Parathyroid adenoma (tissue), 2 donors: Measurements from ENCODE around the gene VKORC1L1.
"Not testable (repeated sequence)": the region's sequence is repeated elsewhere in the genome, so short reads cannot be mapped to it uniquely, and the experiment has no call there.

Source experiments
- H2AFZ ChIP-seq: fragments of 300-600 bp; sonication (generic); one replicate; pipeline ENCODE4 v1.7.0; 2017; ENCODE audit warnings: antibody characterized with exemption, mild to moderate bottlenecking
- H3K27ac ChIP-seq: fragments of 300-600 bp; sonication (generic); one replicate; pipeline ENCODE4 v1.7.0; 2017
- H3K27me3 ChIP-seq: fragments of 300-600 bp; sonication (generic); one replicate; pipeline ENCODE4 v1.7.0; 2017; ENCODE audit warnings: low read length; ENCODE audit not compliant: control insufficient read depth, insufficient read depth
- H3K36me3 ChIP-seq: fragments of 300-600 bp; sonication (generic); one replicate; pipeline ENCODE4 v1.7.0; 2017; ENCODE audit warnings: low read length; ENCODE audit not compliant: control insufficient read depth, insufficient read depth
- H3K4me1 ChIP-seq: fragments of 300-600 bp; sonication (generic); one replicate; pipeline ENCODE4 v1.7.0; 2017; ENCODE audit warnings: control low read depth
- H3K4me2 ChIP-seq: fragments of 300-600 bp; sonication (generic); one replicate; pipeline ENCODE4 v1.7.0; 2017; ENCODE audit warnings: low read length
- H3K4me3 ChIP-seq: fragments of 300-600 bp; sonication (generic); one replicate; pipeline ENCODE4 v1.7.0; 2017; ENCODE audit warnings: low read depth, low read length
- H3K79me2 ChIP-seq: fragments of 300-600 bp; sonication (generic); one replicate; pipeline ENCODE4 v1.7.0; 2017; ENCODE audit warnings: control low read depth
- H3K9ac ChIP-seq: fragments of 300-600 bp; sonication (generic); one replicate; pipeline ENCODE4 v1.7.0; 2017; ENCODE audit warnings: mild to moderate bottlenecking
- H3K9me3 ChIP-seq: fragments of 300-600 bp; sonication (generic); one replicate; pipeline ENCODE4 v1.7.0; 2017; ENCODE audit warnings: low read length; ENCODE audit not compliant: control insufficient read depth
- donor health status: primary hyperparathyroidism.

VKORC1L1 gene

DNA sequence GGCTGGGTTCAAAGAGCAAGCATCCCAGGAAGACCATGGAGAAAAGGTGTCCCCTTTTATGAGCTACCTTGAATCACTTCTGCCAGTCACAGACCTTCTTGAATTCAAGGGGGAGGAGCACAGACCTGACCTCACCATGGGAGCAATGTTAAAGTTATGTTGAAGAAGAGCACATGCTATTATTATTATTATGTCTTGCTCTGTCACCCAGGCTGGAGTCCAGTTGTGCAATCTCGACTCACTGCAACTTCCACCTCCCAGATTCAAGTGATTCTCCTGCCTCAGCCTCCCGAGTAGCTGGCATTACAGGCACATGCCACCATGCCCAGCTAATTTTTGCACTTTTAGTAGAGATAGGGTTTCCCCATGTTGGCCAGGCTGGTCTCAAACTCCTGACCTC lies 5.2 kb upstream of the VKORC1L1 start:
- not testable (repeated sequence) for H3K4me2 ChIP-seq, H3K4me1 ChIP-seq, H2AFZ ChIP-seq, H3K9ac ChIP-seq, H3K9me3 ChIP-seq, H3K4me3 ChIP-seq, H3K27ac ChIP-seq, H3K79me2 ChIP-seq, H3K27me3 ChIP-seq, H3K36me3 ChIP-seq

DNA sequence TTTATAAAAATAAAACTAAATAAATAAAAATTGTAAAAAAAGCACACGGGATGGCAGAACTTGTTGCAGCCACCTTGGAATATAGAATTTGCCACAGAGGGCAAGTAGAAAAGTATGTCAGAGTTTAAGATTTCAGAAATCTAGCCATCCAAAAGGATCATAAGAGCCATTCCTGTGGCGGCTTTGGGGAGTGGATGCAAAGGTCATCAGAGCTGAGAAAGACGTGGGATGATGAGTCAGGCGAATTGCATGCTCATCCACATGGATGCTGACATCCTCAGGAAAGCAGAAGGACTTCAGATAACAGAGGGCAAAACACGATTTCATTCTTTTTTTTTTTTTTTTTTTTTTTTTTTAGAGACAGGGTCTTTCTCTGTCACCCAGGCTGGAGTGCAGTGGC lies 3.6 kb upstream of the VKORC1L1 start:
- H3K4me1 ChIP-seq, H3K9me3 ChIP-seq, H3K36me3 ChIP-seq, H3K4me3 ChIP-seq, H3K27me3 ChIP-seq, H3K27ac ChIP-seq, H3K79me2 ChIP-seq, H3K9ac ChIP-seq, H3K4me2 ChIP-seq, H2AFZ ChIP-seq: not testable (repeated sequence)

DNA sequence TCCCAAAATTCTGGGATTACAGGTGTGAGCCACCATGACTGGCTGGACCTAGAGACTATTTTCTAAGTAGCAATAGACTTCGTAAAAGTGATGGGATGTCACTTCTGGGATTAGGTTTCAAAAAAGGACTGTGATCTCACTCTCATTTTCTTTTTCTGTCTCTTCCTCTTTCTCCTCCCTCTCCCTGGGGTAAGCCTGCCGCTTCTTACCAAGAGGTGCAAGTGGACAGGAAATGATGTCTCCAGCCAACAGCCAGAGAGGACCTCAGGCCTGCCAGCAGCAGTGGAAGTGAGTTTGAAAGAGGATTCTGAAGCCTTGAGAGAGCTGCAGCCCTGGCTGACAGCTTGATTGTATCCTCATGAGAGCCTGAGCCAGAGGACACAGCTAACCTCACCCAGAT lies 1.4 kb upstream of the VKORC1L1 start:
- H2AFZ ChIP-seq, H3K79me2 ChIP-seq, H3K4me2 ChIP-seq, H3K9me3 ChIP-seq, H3K4me3 ChIP-seq, H3K4me1 ChIP-seq, H3K27ac ChIP-seq, H3K27me3 ChIP-seq, H3K36me3 ChIP-seq, H3K9ac ChIP-seq: not testable (repeated sequence)

- H3K9ac ChIP-seq, H3K9me3 ChIP-seq, H3K4me1 ChIP-seq, H3K36me3 ChIP-seq, H3K27me3 ChIP-seq: not testable (repeated sequence)
- peak overlapping the region; percentile 66 for H3K4me3 ChIP-seq
- peaks cover 14% of the 10 kb centered on the region for H3K79me2 ChIP-seq
- peak overlapping the region; percentile 70 for H3K4me2 ChIP-seq
- peak overlapping the region; percentile 96 for H2AFZ ChIP-seq
- peak overlapping the region; percentile 61 for H3K27ac ChIP-seq
Observed at GRCh38 chr7:65873582-65874193, 814 bp downstream of the VKORC1L1 start.

GRCh38 chr7:65875715-65876114 lies 2.8 kb downstream of the VKORC1L1 start:
- H2AFZ ChIP-seq, H3K27ac ChIP-seq, H3K27me3 ChIP-seq, H3K4me2 ChIP-seq, H3K4me1 ChIP-seq, H3K9ac ChIP-seq, H3K4me3 ChIP-seq, H3K9me3 ChIP-seq, H3K36me3 ChIP-seq: not testable (repeated sequence)
- H3K79me2 ChIP-seq = peaks cover 17% of the 10 kb centered on the region

- not testable (repeated sequence) for H3K4me1 ChIP-seq, H3K27ac ChIP-seq, H3K9ac ChIP-seq, H3K27me3 ChIP-seq, H3K36me3 ChIP-seq, H3K4me2 ChIP-seq, H3K9me3 ChIP-seq, H3K4me3 ChIP-seq, H2AFZ ChIP-seq
- H3K79me2 ChIP-seq = peaks cover 15% of the 10 kb centered on the region
Observed at GRCh38 chr7:65879292-65880153, 6.6 kb downstream of the VKORC1L1 start.

DNA sequence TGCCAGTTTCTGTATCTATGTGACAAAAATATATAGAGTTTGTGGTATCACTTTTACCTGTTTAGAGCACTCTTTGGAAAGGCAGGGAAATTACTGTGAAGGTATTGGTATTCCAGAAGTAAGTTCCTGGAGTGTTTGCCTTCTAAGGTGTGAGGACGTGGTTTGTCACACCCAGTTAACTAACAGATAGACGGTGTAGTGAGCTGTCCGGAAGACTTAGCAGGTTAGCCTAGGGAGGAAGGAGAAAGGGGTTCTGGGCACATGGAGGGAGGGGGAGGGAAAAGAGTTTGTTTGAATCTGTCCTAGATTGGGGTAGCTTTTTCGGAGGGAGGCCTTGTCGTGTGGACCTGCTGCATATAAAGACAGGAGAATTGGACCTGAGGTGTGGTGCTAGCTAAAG lies 7.4 kb downstream of the VKORC1L1 start:
- not testable (repeated sequence) for H3K4me2 ChIP-seq, H2AFZ ChIP-seq, H3K27ac ChIP-seq, H3K9me3 ChIP-seq, H3K27me3 ChIP-seq, H3K9ac ChIP-seq, H3K36me3 ChIP-seq, H3K4me1 ChIP-seq, H3K4me3 ChIP-seq
- peaks cover 14% of the 10 kb centered on the region for H3K79me2 ChIP-seq

DNA sequence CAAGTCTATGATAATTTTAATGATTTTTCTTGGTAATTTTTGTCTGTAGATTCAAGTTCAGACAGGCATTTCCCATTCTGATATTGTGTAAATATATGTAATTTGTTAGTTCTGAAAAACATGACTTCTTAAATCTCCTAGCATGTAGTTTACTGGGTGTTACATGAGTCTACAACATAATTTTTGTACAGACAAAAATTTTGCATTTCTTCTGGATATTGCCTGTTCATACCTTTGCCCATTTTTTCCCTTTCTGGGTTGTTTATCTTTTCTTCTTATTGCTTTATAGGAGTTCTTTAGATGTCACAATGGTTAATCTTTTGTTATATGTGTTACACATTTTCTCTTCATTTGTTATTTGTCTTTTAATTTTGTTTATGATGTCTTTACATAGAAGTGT lies 12.1 kb downstream of the VKORC1L1 start:
- H3K79me2 ChIP-seq, H3K9me3 ChIP-seq, H3K27ac ChIP-seq, H2AFZ ChIP-seq, H3K4me1 ChIP-seq, H3K27me3 ChIP-seq, H3K36me3 ChIP-seq, H3K4me3 ChIP-seq, H3K4me2 ChIP-seq, H3K9ac ChIP-seq: not testable (repeated sequence)

- not testable (repeated sequence) for H3K36me3 ChIP-seq, H3K4me2 ChIP-seq, H3K27me3 ChIP-seq, H3K79me2 ChIP-seq, H3K4me1 ChIP-seq, H3K9ac ChIP-seq, H3K9me3 ChIP-seq, H3K4me3 ChIP-seq, H2AFZ ChIP-seq, H3K27ac ChIP-seq
Observed at GRCh38 chr7:65885533-65885932, 12.7 kb downstream of the VKORC1L1 start.

- H3K36me3 ChIP-seq, H2AFZ ChIP-seq, H3K4me1 ChIP-seq: not testable (repeated sequence)
Observed at GRCh38 chr7:65888434-65889156, 15.7 kb downstream of the VKORC1L1 start.

GRCh38 chr7:65889722-65890121 lies 16.8 kb downstream of the VKORC1L1 start:
- H3K9ac ChIP-seq, H3K27me3 ChIP-seq, H3K27ac ChIP-seq, H3K4me1 ChIP-seq, H3K4me3 ChIP-seq, H3K4me2 ChIP-seq, H3K36me3 ChIP-seq, H2AFZ ChIP-seq, H3K79me2 ChIP-seq, H3K9me3 ChIP-seq: not testable (repeated sequence)

More at GRCh38 chr7:65888434-65889156, 15.7 kb downstream of the VKORC1L1 start:
- not testable (repeated sequence) for H3K4me3 ChIP-seq, H3K27ac ChIP-seq, H3K9me3 ChIP-seq, H3K79me2 ChIP-seq, H3K27me3 ChIP-seq, H3K4me2 ChIP-seq, H3K9ac ChIP-seq
